Smooth muscle cell (in vitro differentiated cells): ENCODE data around the gene PLIN4. TPM values are rescaled to one million over a fixed set of nuclear protein-coding genes. Genes with fewer than 3 reads are reported as not detected.
"Not testable (repeated sequence)": the region's sequence is repeated elsewhere in the genome, so short reads cannot be mapped to it uniquely, and the experiment has no call there.

Experiments used
- DNase-seq: peaks from one replicate; lab custom pipeline; 2025; ENCODE audit not compliant: unreplicated experiment; lab: John Stamatoyannopoulos, UW
- H2AFZ ChIP-seq: fragments of 200-600 bp; sonication (generic); 2 replicates; pipeline ENCODE4 v1.6.0; 2016; ENCODE audit warnings: antibody characterized with exemption, low read depth, mild to moderate bottlenecking
- H3F3A ChIP-seq: fragments of 200-600 bp; sonication (generic); 2 replicates; pipeline ENCODE4 v1.6.0; 2017; ENCODE audit warnings: antibody characterized with exemption, low read depth
- H3K27ac ChIP-seq: fragments of 200-600 bp; sonication (generic); 2 replicates; pipeline ENCODE4 v1.5.1; 2016; ENCODE audit warnings: low read depth, mild to moderate bottlenecking
- H3K27me3 ChIP-seq: fragments of 200-600 bp; sonication (generic); 2 replicates; pipeline ENCODE4 v1.6.1; 2016; ENCODE audit warnings: low read depth, mild to moderate bottlenecking
- H3K36me3 ChIP-seq: fragments of 200-600 bp; sonication (generic); 2 replicates; pipeline ENCODE4 v1.5.1; 2016; ENCODE audit warnings: low read depth
- H3K4me1 ChIP-seq: fragments of 200-600 bp; sonication (generic); 2 replicates; pipeline ENCODE4 v1.5.1; 2016; ENCODE audit warnings: low read depth
- H3K4me2 ChIP-seq: fragments of 200-600 bp; sonication (generic); 2 replicates; pipeline ENCODE4 v1.6.0; 2016; ENCODE audit warnings: mild to moderate bottlenecking
- H3K4me3 ChIP-seq: fragments of 200-600 bp; sonication (generic); 2 replicates; pipeline ENCODE4 v1.5.1; 2016; ENCODE audit warnings: mild to moderate bottlenecking
- H3K79me2 ChIP-seq: fragments of 200-600 bp; sonication (generic); 2 replicates; pipeline ENCODE4 v1.6.0; 2016; ENCODE audit warnings: low read depth, mild to moderate bottlenecking
- H3K9ac ChIP-seq: fragments of 200-600 bp; sonication (generic); 2 replicates; pipeline ENCODE4 v1.6.0; 2016; ENCODE audit warnings: low read depth
- H3K9me3 ChIP-seq: fragments of 200-600 bp; sonication (generic); replicated peaks from 2 replicates; pipeline ENCODE4 v1.5.1; 2016; ENCODE audit warnings: low read depth
- H4K20me1 ChIP-seq: fragments of 200-600 bp; sonication (generic); 2 replicates; pipeline ENCODE4 v1.6.0; 2016; ENCODE audit warnings: low read depth
- WGBS: methylation state at CpG from one replicate; pipeline ENCODE4 v1.1.7; 2016; ENCODE audit warnings: low lambda C conversion rate; 5-methylcytosine and 5-hydroxymethylcytosine counted together
- polyA plus RNA-seq: library from polyadenylated mRNA; unstranded; fragments of >200 nt; fragmentation: Nextera tagmentation; extraction: Ambion mirVana; gene quantifications from 2 replicates; pipeline ENCODE4 v1.2.1, GENCODE V29; 2016
- total RNA-seq: library from RNA; depleted of rRNA; stranded (reverse); fragments of >200 nt; gene quantifications from 2 replicates; pipeline ENCODE4 v1.2.3, GENCODE V29; 2014
- TF ChIP-seq, protein P1 (sequence below): fragments of 200-600 bp; sonication (generic); IDR thresholded peaks from 2 replicates; pipeline ENCODE4 v1.5.1; 2017; ENCODE audit warnings: borderline replicate concordance, mild to moderate bottlenecking, antibody characterized with exemption; ENCODE audit not compliant: insufficient read depth, poor library complexity, severe bottlenecking

The PLIN4 gene
- total RNA-seq: 0.09 TPM in 1 of 2 replicates, not detected in the other
- polyA plus RNA-seq: 0.23 and 0.93 TPM in 2 replicates

DNA sequence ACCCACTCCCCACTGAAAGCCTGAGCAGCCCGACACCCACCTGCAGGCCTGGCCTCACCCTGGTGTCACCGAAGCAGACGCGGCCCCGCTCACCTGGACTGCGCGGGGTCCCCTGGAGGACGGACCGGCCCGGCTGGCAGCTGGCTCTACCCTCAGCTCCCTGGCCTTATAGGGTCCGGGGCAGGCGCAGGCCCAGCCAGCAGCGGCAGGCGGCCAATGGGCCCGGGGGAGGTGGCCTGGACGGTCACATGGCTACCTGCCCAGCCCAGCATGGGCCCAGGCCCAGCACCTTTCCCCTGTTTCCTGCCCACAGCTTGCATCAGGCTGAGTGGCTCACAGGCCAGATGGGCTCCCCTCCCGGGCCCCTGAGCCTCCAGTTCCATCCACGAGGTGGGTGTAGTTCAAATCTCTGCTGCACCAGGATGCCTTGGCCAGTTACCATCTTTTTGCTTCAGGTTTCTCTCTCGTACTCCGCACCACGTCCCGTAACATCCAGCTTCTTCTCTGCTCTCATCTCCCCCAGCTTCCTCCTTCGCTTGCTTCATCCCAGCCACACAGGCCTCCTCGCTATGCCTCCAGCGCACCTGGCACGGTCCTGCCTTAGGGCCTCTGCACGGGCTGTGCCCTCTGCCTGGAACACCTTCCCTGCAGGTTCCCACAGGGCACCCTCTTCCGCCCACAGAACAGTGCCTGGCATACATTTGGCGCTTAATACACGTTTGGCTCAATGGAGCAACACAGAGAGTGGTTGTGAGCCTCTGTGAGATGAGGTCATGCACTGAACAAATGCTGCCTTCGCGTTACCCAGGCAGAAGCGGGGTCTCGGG lies at the start of gene PLIN4:
Gene PLIN4 (minus strand): TSS at position 142 of the 827 bp plus-strand sequence. CDS start 214 bp downstream, outside the sequence.
- no peak for DNase-seq
- WGBS: 90% methylated on average over 31 of the region's 34 CpGs
- Histone ChIP-seq H3K27ac (no peak within 1 kb of the TSS), H3K79me2 (no peaks in the 10 kb centered on the region), H3K4me2 (no peak within 1 kb of the TSS), H3K4me3 (no peak within 1 kb of the TSS), H3F3A (no peaks in the 10 kb centered on the region), H4K20me1 (no peaks in the 10 kb centered on the region), H3K9ac (no peak within 1 kb of the TSS), H2AFZ (no peak within 1 kb of the TSS), H3K9me3 (no peaks in the 10 kb centered on the region), H3K4me1 (no peaks in the 10 kb centered on the region), H3K36me3 (no peaks in the 10 kb centered on the region), H3K27me3 (no peaks in the 10 kb centered on the region)
- TF ChIP-seq, protein P1, sequence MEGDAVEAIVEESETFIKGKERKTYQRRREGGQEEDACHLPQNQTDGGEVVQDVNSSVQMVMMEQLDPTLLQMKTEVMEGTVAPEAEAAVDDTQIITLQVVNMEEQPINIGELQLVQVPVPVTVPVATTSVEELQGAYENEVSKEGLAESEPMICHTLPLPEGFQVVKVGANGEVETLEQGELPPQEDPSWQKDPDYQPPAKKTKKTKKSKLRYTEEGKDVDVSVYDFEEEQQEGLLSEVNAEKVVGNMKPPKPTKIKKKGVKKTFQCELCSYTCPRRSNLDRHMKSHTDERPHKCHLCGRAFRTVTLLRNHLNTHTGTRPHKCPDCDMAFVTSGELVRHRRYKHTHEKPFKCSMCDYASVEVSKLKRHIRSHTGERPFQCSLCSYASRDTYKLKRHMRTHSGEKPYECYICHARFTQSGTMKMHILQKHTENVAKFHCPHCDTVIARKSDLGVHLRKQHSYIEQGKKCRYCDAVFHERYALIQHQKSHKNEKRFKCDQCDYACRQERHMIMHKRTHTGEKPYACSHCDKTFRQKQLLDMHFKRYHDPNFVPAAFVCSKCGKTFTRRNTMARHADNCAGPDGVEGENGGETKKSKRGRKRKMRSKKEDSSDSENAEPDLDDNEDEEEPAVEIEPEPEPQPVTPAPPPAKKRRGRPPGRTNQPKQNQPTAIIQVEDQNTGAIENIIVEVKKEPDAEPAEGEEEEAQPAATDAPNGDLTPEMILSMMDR: no peak

DNA sequence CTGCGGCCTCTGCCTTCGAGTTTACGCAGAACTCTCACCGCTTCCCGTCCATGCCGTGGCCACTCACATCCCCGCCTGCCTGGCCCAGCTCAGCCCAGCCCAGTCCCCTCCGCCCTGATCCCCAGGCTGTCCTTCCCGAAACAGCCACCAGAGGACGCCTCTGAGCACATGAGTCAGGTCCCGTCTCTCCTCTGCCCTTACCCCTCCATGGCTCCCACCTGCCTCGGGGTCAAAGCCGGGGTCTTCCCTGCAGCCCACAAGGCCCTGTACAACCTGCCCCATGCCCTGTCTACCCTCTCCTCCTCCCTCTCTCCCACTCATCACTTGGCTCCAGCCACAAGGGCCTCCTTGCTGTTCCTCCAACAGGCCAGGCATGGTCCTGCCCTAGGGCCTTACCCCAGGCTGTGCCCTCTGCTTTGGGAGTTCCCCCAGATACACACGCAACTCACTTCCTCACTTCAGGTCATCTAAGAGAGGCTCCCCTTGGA lies 49.3 kb upstream of the PLIN4 start:
- Histone ChIP-seq H3K9me3 (no peaks in the 10 kb centered on the region), H3K36me3 (no peaks in the 10 kb centered on the region), H3K4me2 (no peak overlapping the region), H3K79me2 (no peaks in the 10 kb centered on the region), H3F3A (no peaks in the 10 kb centered on the region), H3K4me1 (no peaks in the 10 kb centered on the region), H3K4me3 (no peak overlapping the region), H4K20me1 (no peaks in the 10 kb centered on the region), H2AFZ (no peak overlapping the region), H3K27ac (no peak overlapping the region), H3K27me3 (no peaks in the 10 kb centered on the region), H3K9ac (no peak overlapping the region)
- peak; percentile 9 for DNase-seq
- whole genome bisulfite sequencing: 74% methylated on average over 14 of the region's 14 CpGs
- TF ChIP-seq, protein P1: peak; percentile 69

DNA sequence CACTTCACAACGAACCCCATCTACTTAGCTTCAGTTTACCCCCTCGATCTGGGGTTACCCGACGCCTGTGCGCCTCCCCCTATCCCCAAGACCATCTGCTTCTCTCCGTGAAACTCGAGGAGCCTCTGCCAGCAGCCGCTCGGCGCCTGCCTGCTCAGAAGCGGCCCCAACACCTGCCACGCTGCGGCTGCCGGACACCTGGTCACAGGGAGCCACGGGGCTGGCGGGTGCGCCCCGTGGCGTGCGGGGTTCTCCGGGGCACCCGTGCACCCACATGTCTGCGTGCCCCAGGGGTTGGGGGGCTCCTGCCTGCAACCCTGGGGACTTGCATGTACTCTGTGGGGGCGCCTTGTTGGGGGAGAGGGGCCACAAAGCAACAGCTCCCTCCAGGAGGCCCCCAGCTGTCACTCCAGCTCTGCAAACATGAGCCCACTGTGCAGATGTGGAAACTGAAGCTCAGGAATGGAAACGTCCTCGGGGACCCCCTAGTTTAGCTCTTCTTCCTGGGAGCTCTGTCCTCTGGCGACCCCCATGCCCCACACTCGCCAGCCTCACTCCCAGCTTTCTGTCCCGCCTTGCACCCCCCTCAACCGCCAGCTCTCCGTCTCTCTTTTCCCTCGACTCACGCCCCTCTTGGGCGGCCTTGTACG lies 48.2 kb upstream of the PLIN4 start:
- Histone ChIP-seq H3K4me2 (no peak overlapping the region), H3K4me3 (no peak overlapping the region), H3K79me2 (no peaks in the 10 kb centered on the region), H2AFZ (no peak overlapping the region), H4K20me1 (no peaks in the 10 kb centered on the region), H3K36me3 (no peaks in the 10 kb centered on the region), H3K4me1 (no peaks in the 10 kb centered on the region), H3K27me3 (no peaks in the 10 kb centered on the region), H3K9me3 (no peaks in the 10 kb centered on the region), H3F3A (no peaks in the 10 kb centered on the region), H3K9ac (no peak overlapping the region), H3K27ac (no peak overlapping the region)
- no peak for DNase-seq
- WGBS: 95% methylated on average over 34 of the region's 35 CpGs
- TF ChIP-seq, protein P1: no peak

DNA sequence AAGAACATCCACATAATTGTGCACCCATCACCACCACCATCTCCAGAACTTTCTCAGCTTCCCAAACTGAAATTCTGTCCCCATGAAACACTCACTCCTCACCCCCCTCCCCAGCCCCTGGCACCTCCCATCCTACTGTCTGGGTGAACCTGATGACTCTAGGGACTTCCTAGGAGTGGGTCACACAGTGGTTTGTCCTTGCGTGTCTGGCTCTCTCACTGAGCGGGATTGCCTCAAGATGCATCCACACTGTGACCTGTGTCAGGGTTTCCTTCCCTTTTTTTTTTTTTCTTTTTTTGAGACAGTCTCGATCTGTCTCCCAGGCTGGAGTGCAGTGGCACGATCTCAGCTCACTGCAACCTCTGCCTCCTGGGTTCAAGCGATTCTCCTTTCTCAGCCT lies 45.3 kb upstream of the PLIN4 start:
- not testable (repeated sequence) for H3K27ac ChIP-seq, H3K27me3 ChIP-seq, H3K9ac ChIP-seq, H3K79me2 ChIP-seq, H2AFZ ChIP-seq, H4K20me1 ChIP-seq, H3K36me3 ChIP-seq, H3K4me2 ChIP-seq, H3K9me3 ChIP-seq, DNase-seq, H3K4me3 ChIP-seq, H3F3A ChIP-seq, H3K4me1 ChIP-seq
- 91% methylated on average over 5 of the region's 5 CpGs for WGBS

DNA sequence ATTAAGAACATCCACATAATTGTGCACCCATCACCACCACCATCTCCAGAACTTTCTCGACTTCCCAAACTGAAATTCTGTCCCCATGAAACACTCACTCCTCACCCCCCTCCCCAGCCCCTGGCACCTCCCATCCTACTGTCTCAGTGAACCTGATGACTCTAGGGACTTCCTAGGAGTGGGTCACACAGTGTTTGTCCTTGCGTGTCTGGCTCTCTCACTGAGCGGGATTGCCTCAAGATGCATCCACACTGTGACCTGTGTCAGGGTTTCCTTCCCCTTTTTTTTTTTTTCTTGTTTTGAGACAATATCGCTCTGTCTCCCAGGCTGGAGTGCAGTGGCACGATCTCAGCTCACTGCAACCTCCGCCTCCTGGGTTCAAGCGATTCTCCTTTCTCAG lies 43.8 kb upstream of the PLIN4 start:
- not testable (repeated sequence) for H3K36me3 ChIP-seq, H3K4me2 ChIP-seq, H4K20me1 ChIP-seq, H3K27ac ChIP-seq, H3K4me3 ChIP-seq, H3K79me2 ChIP-seq, H2AFZ ChIP-seq, H3K9ac ChIP-seq, H3F3A ChIP-seq, H3K27me3 ChIP-seq, H3K9me3 ChIP-seq, DNase-seq, H3K4me1 ChIP-seq
- WGBS: 98% methylated on average over 7 of the region's 7 CpGs
